ENCODE data around the gene STARD3. TPM values are rescaled to one million over a fixed set of nuclear protein-coding genes. Genes with fewer than 3 reads are reported as not detected.

STARD3 gene
- polyA plus RNA-seq, 10 donors: 27.5 to 41.4 (median 31.6) TPM

- peak in 1 of 3 donors; percentile 56 for DNase-seq
Observed at GRCh38 chr17:39618246-39618913, 18.6 kb upstream of the STARD3 start.

GRCh38 chr17:39618956-39619785 lies 17.8 kb upstream of the STARD3 start:
- no peak for DNase-seq

DNA sequence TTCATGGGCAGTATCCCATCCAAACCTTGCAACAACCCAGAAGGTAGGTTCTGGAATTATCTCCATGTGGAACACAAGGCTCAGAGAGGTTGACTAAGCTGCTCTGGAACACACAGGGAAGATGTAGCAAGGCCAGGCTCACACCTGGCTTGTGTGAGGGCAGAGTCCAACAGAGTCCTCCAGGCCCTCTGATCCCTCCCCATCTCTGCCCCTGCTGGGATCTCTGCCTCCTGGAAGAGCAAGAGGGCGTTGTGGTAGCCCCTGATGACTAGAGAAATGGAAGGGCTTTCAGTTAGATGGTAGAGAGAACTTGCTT lies 17.2 kb upstream of the STARD3 start:
- no peak for DNase-seq

DNA sequence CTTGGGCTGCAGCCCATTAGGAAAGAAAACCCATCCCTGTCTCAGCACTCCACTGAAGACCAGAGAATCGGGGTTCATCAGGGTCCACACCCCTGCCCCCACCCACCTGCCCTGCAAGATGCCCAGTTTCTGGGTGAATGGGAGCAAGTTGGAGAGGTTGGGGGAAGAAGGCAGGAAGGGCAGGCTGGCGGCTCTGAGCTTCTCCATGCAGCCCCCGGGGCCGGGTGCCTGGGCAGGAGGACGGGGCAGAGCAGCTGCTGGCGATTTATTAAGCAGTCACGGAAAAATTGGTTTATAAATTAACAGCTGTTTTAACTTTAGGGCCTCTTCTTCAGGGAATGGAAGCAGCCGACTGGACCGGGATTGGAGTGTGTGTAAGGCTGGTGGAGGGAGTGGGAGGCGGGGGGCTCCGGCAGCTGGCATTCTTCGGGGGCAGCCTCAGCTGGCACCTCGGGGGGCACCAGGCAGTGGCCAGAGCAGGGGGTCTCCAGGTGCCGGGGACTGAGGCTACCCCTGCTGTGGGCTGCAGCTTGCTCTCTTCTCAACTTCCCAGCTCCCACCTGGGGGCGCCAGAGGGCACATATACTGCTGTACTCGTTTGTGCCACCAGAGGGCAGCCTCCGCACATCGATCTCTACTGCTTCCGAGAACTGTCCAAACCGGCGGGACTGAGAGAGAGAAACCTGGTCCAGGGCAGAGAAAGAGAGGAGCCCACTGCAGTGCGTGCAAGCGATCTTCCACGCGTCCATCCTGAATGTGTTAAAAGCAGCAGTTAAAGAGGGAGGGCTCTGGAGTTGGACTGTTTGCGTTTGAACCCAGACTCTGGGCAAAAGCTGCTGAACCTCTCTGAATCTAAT lies 15.2 kb upstream of the STARD3 start:
- peak; percentile 76 to 91 (median 89) for DNase-seq

- DNase-seq: no peak
Observed at GRCh38 chr17:39622380-39623006, 14.5 kb upstream of the STARD3 start.

DNA sequence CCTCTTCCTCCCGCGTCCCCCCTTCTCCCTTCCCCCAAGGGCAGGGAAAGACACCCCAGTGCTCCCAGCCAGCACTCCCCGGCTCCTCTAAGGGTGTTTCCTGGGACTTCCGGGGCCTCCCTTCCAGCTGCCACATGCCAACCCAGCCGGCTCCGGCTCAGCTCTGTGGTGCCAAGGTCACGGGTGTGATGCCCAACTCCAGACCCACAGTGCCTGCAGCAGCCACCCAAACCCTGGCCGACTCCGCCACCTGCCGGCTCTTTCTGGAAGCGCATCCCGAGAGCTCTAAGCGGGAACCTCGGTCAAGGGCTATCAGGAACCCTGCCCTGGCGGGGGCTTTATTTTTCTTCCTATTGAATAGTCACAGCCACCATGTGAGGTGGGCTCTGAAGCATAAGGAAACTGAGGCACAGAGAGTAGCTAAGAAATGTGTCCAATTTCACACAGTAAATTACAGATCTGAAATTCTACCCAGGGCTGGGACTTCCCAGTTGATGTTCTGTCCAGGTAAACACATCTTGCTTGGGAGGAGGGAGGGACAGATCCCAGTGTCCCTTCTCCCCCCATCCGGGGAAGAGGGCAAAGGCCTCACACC lies 13.5 kb upstream of the STARD3 start:
- peak; percentile 47 to 79 (median 76) for DNase-seq

- no peak for DNase-seq
Observed at GRCh38 chr17:39624313-39624712, 12.6 kb upstream of the STARD3 start.

DNA sequence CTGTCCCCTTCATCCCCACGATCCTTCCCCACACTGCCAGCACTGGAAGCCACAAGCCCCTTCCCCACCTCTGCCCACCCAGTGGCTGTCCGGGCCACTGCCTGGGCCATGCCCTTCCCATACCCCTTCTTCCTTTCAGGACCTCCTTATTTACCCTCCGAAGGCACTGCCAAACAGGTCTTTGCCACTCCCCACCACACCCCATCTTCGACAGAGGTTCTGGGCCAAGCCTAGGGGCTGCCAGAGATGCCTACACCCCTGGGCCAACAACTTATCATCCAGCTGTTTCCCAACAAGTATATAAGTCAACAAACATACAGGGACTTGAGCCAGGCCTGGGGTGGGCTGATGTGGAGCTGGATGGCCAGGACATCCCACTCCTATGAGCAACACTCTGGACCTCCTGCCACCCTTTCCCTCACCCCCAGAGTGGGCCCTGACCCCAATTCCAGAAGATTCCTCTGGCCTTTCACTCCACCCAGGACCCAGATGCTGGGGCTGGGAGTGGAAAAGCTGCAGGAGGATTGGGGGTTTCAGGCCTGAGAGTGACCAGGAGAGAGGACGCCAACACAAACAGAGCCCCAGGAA lies 11.7 kb upstream of the STARD3 start:
- DNase-seq: no peak

GRCh38 chr17:39626171-39627046 lies 10.5 kb upstream of the STARD3 start, which contains the start of gene PPP1R1B:
Gene PPP1R1B, plus strand, starts transcription at chr17:39626952. Its CDS starts 441 bp downstream, at chr17:39627393.
- DNase-seq: peak in 1 of 3 donors; percentile 41

GRCh38 chr17:39627047-39627711 lies 9.8 kb upstream of the STARD3 start:
- DNase-seq: no peak

- DNase-seq: no peak
Observed at GRCh38 chr17:39627712-39628516, 9.0 kb upstream of the STARD3 start.

- DNase-seq: no peak
Observed at GRCh38 chr17:39628655-39629493, 8.1 kb upstream of the STARD3 start.

DNA sequence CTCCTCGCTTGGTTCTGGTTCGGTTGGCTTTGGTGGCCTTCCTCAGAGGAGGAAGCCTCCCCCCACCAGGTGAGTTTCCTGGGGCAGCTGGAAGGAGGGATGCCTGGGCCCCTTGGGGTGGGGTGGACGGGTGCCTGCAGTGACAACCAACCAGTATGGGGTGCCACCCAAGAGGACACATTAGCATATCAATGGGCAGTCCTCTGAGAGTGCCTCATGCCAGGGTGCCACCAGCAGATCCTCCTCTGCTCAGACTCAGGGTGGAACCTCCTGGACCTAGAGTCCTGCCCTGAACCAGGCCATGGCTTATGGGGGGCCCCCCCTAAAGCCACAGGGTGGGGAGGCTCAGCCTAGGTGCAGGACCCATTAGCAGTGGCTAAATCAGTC lies 7.5 kb upstream of the STARD3 start:
- DNase-seq: no peak

- DNase-seq: no peak
Observed at GRCh38 chr17:39629898-39630297, 7.0 kb upstream of the STARD3 start.

DNA sequence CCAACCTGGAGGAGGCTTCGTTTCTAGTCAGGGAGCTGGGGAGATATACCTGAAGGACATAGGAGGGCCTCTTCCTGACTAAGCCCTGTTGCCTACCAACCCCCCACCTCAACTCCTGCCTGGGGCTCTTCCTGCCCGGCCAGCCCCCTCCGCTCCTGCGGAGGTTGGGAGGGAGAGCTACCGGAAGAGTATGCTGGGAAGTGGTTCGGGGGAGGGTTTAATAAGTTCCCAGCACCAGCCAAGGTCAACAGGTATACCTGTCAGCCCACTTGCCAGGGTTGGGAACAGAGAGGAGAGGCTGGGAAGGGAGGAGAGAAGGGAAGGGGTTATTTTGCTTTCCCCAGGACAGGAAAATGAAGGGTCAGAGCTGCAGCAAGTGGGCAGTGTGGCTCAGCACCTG lies 5.5 kb upstream of the STARD3 start:
- no peak for DNase-seq

DNA sequence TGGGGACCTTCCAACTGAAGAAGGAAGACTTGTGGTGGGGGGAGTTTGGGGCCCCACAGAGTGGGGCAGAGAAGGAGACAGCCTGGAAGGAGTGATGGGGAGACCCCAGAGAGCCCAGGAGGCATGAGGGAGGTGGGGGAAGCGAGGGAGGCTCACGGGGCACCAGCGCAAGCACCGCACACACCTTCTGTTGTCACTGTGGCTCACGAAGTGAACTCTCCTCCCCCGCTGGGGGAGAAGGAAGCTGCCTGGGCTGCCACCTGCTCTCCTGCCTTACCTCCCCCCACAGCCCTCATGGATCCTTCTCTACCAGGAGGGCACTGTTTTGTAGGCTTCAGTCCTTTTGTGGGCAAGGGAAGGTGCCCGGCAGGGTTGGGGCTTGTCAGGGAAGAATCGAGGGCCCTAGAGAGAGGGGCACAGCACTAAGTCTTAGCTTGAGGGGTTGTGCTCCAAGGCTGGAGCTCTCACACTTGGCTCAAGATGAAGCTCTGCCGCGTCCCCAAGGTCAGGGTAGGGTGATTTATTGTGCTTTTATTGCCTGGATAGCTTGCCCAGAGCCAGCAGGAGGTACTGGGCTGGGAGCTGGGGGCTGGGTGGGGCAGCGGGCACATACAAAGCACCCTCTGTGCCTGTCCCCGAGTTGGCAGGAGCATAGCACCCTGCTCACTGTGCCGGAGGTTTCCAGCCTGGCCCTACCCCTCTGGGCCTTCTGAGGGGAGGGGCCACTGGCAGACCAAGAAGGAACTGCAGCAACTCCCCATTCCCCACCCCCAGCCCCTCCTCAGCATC lies 4.6 kb upstream of the STARD3 start:
- no peak for DNase-seq
